K562 (cell line): ENCODE results near the gene BANP. TPM values are rescaled to one million over a fixed set of nuclear protein-coding genes. Genes with fewer than 3 reads are reported as not detected.
"Not testable (repeated sequence)": the region's sequence is repeated elsewhere in the genome, so short reads cannot be mapped to it uniquely, and the experiment has no call there.

Experiments used
- ATAC-seq: fragments of 200-7000 bp; cut with Tn5 transposase; 3 replicates; pipeline ENCODE4 v1.9.1; 2020; ENCODE audit warnings: moderate library complexity
- BruUV-seq: library from RNA; stranded (reverse); fragments of 400-500 nt; replicated peaks from 2 replicates; lab custom pipeline; 2021; lab: Mats Ljungman, UMichigan
- CTCF ChIA-PET: fragments of 300-600 bp; formaldehyde crosslinking; extraction: SDS; loops from one replicate; lab custom pipeline; 2021; ENCODE audit warnings: low intra/inter-chr PET ratio; lab: Yijun Ruan, JAX
- POLR2A ChIA-PET: fragments of 300-600, 350-650 bp; sonication (Branson Sonifier 250); formaldehyde crosslinking; extraction: SDS; loops from one replicate; lab custom pipeline; 2021; ENCODE audit warnings: antibody characterized with exemption, inconsistent platforms; lab: Yijun Ruan, JAX
- DNase-seq, 4 experiments: peaks; one replicate each; pipeline versions ENCODE4 v3.0.0 to v3.0.0-alpha.2; 2011 to 2018; ENCODE audit warnings: low spot score in 3 of 4, mixed read lengths in 3 of 4; ENCODE audit errors: extremely low read depth in 1 of 4
- FAIRE-seq: peaks from 2 replicates; lab custom pipeline; 2011; peaks lifted over from hg19 to GRCh38; lab: Jason Lieb, UNC
- H2AFZ ChIP-seq: 2 replicates; pipeline ENCODE4 v1.6.0; 2011; ENCODE audit warnings: low read depth, low read length, control low read depth, inconsistent platforms
- H3K27ac ChIP-seq: fragments of 200-600 bp; 3 replicates; pipeline ENCODE4 v1.8.0; 2011; ENCODE audit warnings: low read depth, mild to moderate bottlenecking, control low read depth, inconsistent platforms, low read length, moderate library complexity, mixed read lengths; ENCODE audit errors: extremely low read depth
- H3K27me3 ChIP-seq, 2 experiments: fragments of 300-600 bp in 1 of 2; 2 replicates in 1 of 2; 3 replicates in 1 of 2; pipeline versions ENCODE4 v1.6.0 to v1.8.0; 2011; ENCODE audit warnings: inconsistent platforms in 2 of 2, low read length in 2 of 2, mild to moderate bottlenecking in 1 of 2, mixed read lengths in 1 of 2, moderate library complexity in 1 of 2; ENCODE audit not compliant: control insufficient read depth in 2 of 2, insufficient read depth in 2 of 2
- H3K36me3 ChIP-seq: fragments of 300-600 bp; 3 replicates; pipeline ENCODE4 v1.8.0; 2011; ENCODE audit warnings: mild to moderate bottlenecking, low read length, inconsistent platforms; ENCODE audit not compliant: control insufficient read depth, insufficient read depth
- H3K4me1 ChIP-seq, 2 experiments: fragments of 200-600 bp in 1 of 2; replicated peaks in 1 of 2; 2 replicates in 1 of 2; 3 replicates in 1 of 2; pipeline versions ENCODE4 v1.5.1 to v1.8.0; 2011; ENCODE audit warnings: inconsistent platforms in 2 of 2, low read length in 2 of 2, mild to moderate bottlenecking in 1 of 2, mixed read lengths in 1 of 2, moderate library complexity in 1 of 2; ENCODE audit not compliant: control insufficient read depth in 2 of 2, insufficient read depth in 2 of 2
- H3K4me2 ChIP-seq: 2 replicates; pipeline ENCODE4 v1.6.1; 2011; ENCODE audit warnings: low read length, control low read depth, inconsistent platforms, mixed read lengths; ENCODE audit not compliant: insufficient read depth
- H3K4me3 ChIP-seq: fragments of 200-600 bp; sonication (generic), shearing (Covaris generic); 2 replicates; pipeline ENCODE4 v1.5.1; 2016; ENCODE audit warnings: control low read depth, inconsistent platforms
- H3K79me2 ChIP-seq: fragments of 200-600 bp; 3 replicates; pipeline ENCODE4 v1.8.0; 2011; ENCODE audit warnings: low read length, inconsistent platforms; ENCODE audit not compliant: control insufficient read depth, insufficient read depth
- H3K9ac ChIP-seq, 2 experiments: 2 replicates each; pipeline versions ENCODE4 v1.6.0 to v1.6.1; 2011; ENCODE audit warnings: low read depth in 2 of 2, low read length in 2 of 2, control low read depth in 1 of 2, inconsistent platforms in 1 of 2, mild to moderate bottlenecking in 1 of 2, mixed read lengths in 1 of 2; ENCODE audit not compliant: insufficient read depth in 1 of 2
- H3K9me1 ChIP-seq: one replicate; pipeline ENCODE4 v1.6.0; 2011; ENCODE audit warnings: inconsistent platforms, mild to moderate bottlenecking, low read length, moderate library complexity; ENCODE audit not compliant: control insufficient read depth, insufficient read depth
- H3K9me3 ChIP-seq: replicated peaks from 2 replicates; pipeline ENCODE4 v1.5.1; 2011; ENCODE audit warnings: low read depth, low read length, inconsistent platforms; ENCODE audit not compliant: control insufficient read depth, insufficient read depth
- H4K20me1 ChIP-seq: replicated peaks from 2 replicates; pipeline ENCODE4 v1.6.1; 2011; ENCODE audit warnings: low read length, inconsistent platforms, mixed read lengths; ENCODE audit not compliant: control insufficient read depth, insufficient read depth
- MCM7 ChIP-seq, 2 experiments: fragments of 450-650 bp; IDR thresholded peaks; 2 replicates each; pipeline ENCODE4 v1.6.1; 2016 to 2018
- PREB ChIP-seq: sonication (generic); formaldehyde crosslinking; IDR thresholded peaks from 2 replicates; pipeline ENCODE4 v1.8.1; 2023; ENCODE audit warnings: mild to moderate bottlenecking, missing genetic modification reagents
- ZBTB11 ChIP-seq, 3 experiments: fragments of 200-800 bp in 1 of 3; fragments of 250-450 bp in 1 of 3; fragments of 450-650 bp in 1 of 3; sonication (Bioruptor Pico) in 1 of 3; sonication (Bioruptor generic) in 1 of 3; formaldehyde crosslinking in 1 of 3; IDR thresholded peaks; 2 replicates each; pipeline versions ENCODE4 v1.6.1 to v1.8.0; 2016 to 2022; ENCODE audit warnings: mild to moderate bottlenecking in 2 of 3, missing genetic modification characterization in 2 of 3, missing compliant biosample characterization in 1 of 3, moderate library complexity in 1 of 3
- WGBS: fragments of 100-300 bp; shearing (Covaris generic); methylation state at CpG from one replicate; pipeline ENCODE4 v1.1.6; 2016; ENCODE audit warnings: low coverage, mixed read lengths; ENCODE audit not compliant: insufficient coverage; ENCODE audit errors: missing lambda C conversion rate; 5-methylcytosine and 5-hydroxymethylcytosine counted together
- in situ Hi-C: fragments of 300-500 bp; cut with MboI; formaldehyde crosslinking; loops from 4 replicates; pipeline ENCODE4 v1.15.0; 2018; ENCODE audit warnings: inconsistent platforms, mixed read lengths
- intact Hi-C: fragments of 100-400 bp; cut with micrococcal nuclease; formaldehyde crosslinking; loops from 2 replicates; pipeline ENCODE4 v1.14.2; 2022
- polyA plus RNA-seq, 8 experiments: library from polyadenylated mRNA; depleted of rRNA in 4 of 8; stranded (reverse) in 5 of 8; unstranded in 3 of 8; fragments of >200 nt; fragmentation: Nextera tagmentation in 2 of 8; fragmentation: Illumina TruSeq in 1 of 8; extraction: Ambion mirVana in 2 of 8; extraction: Trizol in 1 of 8; gene quantifications; 2 replicates each; pipeline versions ENCODE4 v1.2.1 to v1.2.3, GENCODE V29; 2011 to 2014; ENCODE audit warnings: inconsistent platforms in 1 of 8, missing spikeins in 1 of 8
- total RNA-seq, 7 experiments: library from RNA; depleted of rRNA in 6 of 7; stranded (reverse); fragments of >200 nt in 6 of 7; fragmentation: Illumina TruSeq in 2 of 7; extraction: Trizol in 2 of 7; gene quantifications; 2 replicates each; pipeline versions ENCODE4 v1.2.1 to v1.2.3, GENCODE V29; 2011 to 2021; ENCODE audit warnings: low replicate concordance in 1 of 7

The BANP gene
- total and polyA plus RNA-seq, 9 of the 15 experiments (the other 6 are each of a cell fraction or from before 2014, with no cell fraction given), result 4.6 to 22.1 (median 15.6) TPM

GRCh38 chr16:88020516-88020885 lies 69.3 kb downstream of the BANP start:
- in situ Hi-C loops (no loop called here), intact Hi-C loops (no loop called here)
- ChIA-PET POLR2A (no interaction called here), CTCF (no interaction called here)
- no peak for DNase-seq
- H3K4me2 ChIP-seq, result no peak overlapping the region
- H2AFZ ChIP-seq, result no peak overlapping the region
- BruUV-seq, result no TSS peak
- no peaks in the 10 kb centered on the region for H3K9me3 ChIP-seq
- H3K4me3 ChIP-seq, result no peak overlapping the region
- 89% methylated on average over 10 of the region's 10 CpGs for WGBS
- H3K36me3 ChIP-seq, result peaks cover 3% of the 10 kb centered on the region; the same call in 1 of the 3 replicates
- TF ChIP-seq ZBTB11 (CRISPR knock-in tag; IDR thresholded peaks at IDR 0.05) (no peak), PREB (CRISPR knock-in tag) (no peak), MCM7 (IDR thresholded peaks at IDR 0.05) (no peak)
- TF ChIP-seq, all 486 proteins: peak for 0
- H3K27me3 ChIP-seq, result no peaks in the 10 kb centered on the region
- H3K9ac ChIP-seq, result no peak overlapping the region
- H3K4me1 ChIP-seq, result peaks cover 0 to 24% of the 10 kb centered on the region in 2 experiments; a peak in 2 of 5 replicates
- peaks cover 2% of the 10 kb centered on the region for H3K9me1 ChIP-seq
- ATAC-seq, result no peak
- no peak overlapping the region for H3K27ac ChIP-seq
- no peak for FAIRE-seq
- no peaks in the 10 kb centered on the region for H4K20me1 ChIP-seq
- H3K79me2 ChIP-seq, result no peaks in the 10 kb centered on the region

- 83% methylated on average over 19 of the region's 26 CpGs for WGBS
- DNase-seq, H2AFZ ChIP-seq, BruUV-seq, H3K9me3 ChIP-seq, H3K27me3 ChIP-seq, H3K79me2 ChIP-seq, FAIRE-seq, H3K27ac ChIP-seq, H3K4me2 ChIP-seq, POLR2A ChIA-PET, H3K4me3 ChIP-seq, intact Hi-C loops, H3K9me1 ChIP-seq, H4K20me1 ChIP-seq, ATAC-seq, CTCF ChIA-PET, in situ Hi-C loops, H3K36me3 ChIP-seq, H3K9ac ChIP-seq: not testable (repeated sequence)
- H3K4me1 ChIP-seq, result peaks cover 0 to 24% of the 10 kb centered on the region in 2 experiments; a peak in 2 of 5 replicates
Measured at GRCh38 chr16:88021041-88021970, 70.1 kb downstream of the BANP start.
